ENCODE data around the gene GFY.

Gene GFY

DNA sequence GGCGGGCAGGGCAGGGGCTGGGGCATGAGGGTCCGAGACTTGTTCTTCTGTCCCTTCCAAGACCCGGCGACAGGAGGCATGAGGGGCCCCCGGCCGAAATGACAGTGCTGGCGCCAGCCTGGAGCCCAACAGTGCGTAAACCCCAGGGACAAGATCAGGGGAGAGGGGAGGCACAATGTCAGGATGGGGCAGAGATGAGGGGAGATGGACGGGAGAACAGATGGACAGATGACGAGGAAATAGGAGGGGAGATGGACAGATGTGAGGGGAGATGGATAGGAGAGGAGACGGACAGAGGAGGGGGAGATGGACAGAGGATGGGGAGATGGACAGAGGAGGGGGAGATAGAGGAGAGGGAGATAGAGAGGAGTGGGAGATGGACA lies 49.3 kb downstream of the GFY start:
- Histone ChIP-seq H4K12ac (ENCODE audit: low read depth, low read length) (no peak overlapping the region), H3K27me3 (ENCODE audit: insufficient read depth, low read length) (no peaks in the 10 kb centered on the region), H3K79me2 (ENCODE audit: control insufficient read depth, insufficient read depth, low read length, poor library complexity) (no peaks in the 10 kb centered on the region), H2BK120ac (ENCODE audit: insufficient read depth, low read length, poor library complexity) (no peak overlapping the region), H3K4me1 (ENCODE audit: control insufficient read depth in 1 of 2, insufficient read depth in 2 of 2, low read length in 2 of 2) (no peaks in the 10 kb centered on the region), H3K79me1 (ENCODE audit: low read length) (no peaks in the 10 kb centered on the region), H2BK12ac (ENCODE audit: low read length) (no peak overlapping the region), H3K27ac (ENCODE audit: low read depth, low read length) (no peak overlapping the region), H2AFZ (ENCODE audit: insufficient read depth, low read length, poor library complexity) (no peak overlapping the region), H4K8ac (ENCODE audit: low read depth, low read length) (no peak overlapping the region), H3K9me3 (ENCODE audit: insufficient read depth, low read depth, low read length) (no peaks in the 10 kb centered on the region), H3K9ac (ENCODE audit: low read length) (no peak overlapping the region), H3K18ac (ENCODE audit: low read length) (no peak overlapping the region), H3K23ac (ENCODE audit: low read length) (no peak overlapping the region), H3K4ac (ENCODE audit: low read depth, low read length) (no peak overlapping the region), H2BK5ac (ENCODE audit: low read depth, low read length, poor library complexity) (no peak overlapping the region), H3K36me3 (ENCODE audit: control insufficient read depth in 1 of 2, insufficient read depth in 2 of 2, low read length in 2 of 2) (peaks cover 10% of the 10 kb centered on the region in 2 experiments), H3K14ac (ENCODE audit: low read length) (no peak overlapping the region), H3K4me3 (ENCODE audit: low read depth, low read length) (no peak overlapping the region), H4K91ac (ENCODE audit: low read depth, low read length) (no peak overlapping the region), H3K4me2 (ENCODE audit: low read length) (no peak overlapping the region), H2AK5ac (ENCODE audit: low read length) (no peak overlapping the region)
- DNase-seq, result no peak
- WGBS (ENCODE audit: extremely low coverage, insufficient coverage, insufficient read length), result no CpG with 5 or more reads among the region's 11 CpGs

DNA sequence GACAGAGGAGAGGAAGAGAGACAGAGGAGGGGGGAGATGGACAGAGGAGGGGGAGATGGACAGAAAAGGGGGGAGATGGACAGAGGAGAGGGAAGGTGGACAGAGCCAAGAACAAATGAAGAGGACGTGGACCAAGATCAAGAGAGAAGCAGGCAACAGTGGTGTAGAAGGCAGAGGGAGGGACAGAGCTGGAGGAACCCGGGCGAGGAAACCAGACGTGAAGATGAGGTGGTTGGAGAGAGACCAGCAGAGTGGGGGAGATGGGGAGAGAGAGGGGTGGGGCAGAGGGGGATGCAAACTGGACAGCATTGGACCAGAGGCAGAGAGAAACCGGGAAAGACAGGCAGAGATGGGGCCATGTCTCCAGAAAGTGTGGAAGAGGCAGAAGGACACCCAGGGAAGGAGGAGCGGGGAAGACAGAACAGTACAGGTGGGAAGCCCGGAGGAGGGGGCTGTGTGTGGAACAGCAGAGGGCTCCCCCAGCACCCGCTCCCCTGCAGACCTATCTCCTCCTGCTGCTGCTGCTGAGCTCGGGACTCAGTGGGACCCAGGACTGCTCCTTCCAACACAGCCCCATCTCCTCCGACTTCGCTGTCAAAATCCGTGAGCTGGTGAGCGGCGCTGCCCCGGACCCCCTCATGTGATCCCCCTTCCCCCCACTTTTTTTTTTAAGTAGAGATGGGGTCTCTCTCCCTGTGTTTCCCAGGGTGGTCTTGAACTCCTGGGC lies 50.2 kb downstream of the GFY start:
- Histone ChIP-seq H3K79me2 (ENCODE audit: control insufficient read depth, insufficient read depth, low read length, poor library complexity) (no peaks in the 10 kb centered on the region), H2BK120ac (ENCODE audit: insufficient read depth, low read length, poor library complexity) (no peak overlapping the region), H3K23ac (ENCODE audit: low read length) (no peak overlapping the region), H2AFZ (ENCODE audit: insufficient read depth, low read length, poor library complexity) (no peak overlapping the region), H2AK5ac (ENCODE audit: low read length) (no peak overlapping the region), H4K8ac (ENCODE audit: low read depth, low read length) (no peak overlapping the region), H3K27ac (ENCODE audit: low read depth, low read length) (no peak overlapping the region), H2BK12ac (ENCODE audit: low read length) (no peak overlapping the region), H2BK5ac (ENCODE audit: low read depth, low read length, poor library complexity) (no peak overlapping the region), H3K4me3 (ENCODE audit: low read depth, low read length) (no peak overlapping the region), H3K14ac (ENCODE audit: low read length) (no peak overlapping the region), H3K27me3 (ENCODE audit: insufficient read depth, low read length) (no peaks in the 10 kb centered on the region), H3K18ac (ENCODE audit: low read length) (no peak overlapping the region), H4K91ac (ENCODE audit: low read depth, low read length) (no peak overlapping the region), H3K9ac (ENCODE audit: low read length) (no peak overlapping the region), H3K79me1 (ENCODE audit: low read length) (no peaks in the 10 kb centered on the region), H3K36me3 (ENCODE audit: control insufficient read depth in 1 of 2, insufficient read depth in 2 of 2, low read length in 2 of 2) (peaks cover 2 to 3% of the 10 kb centered on the region in 2 experiments), H3K4me1 (ENCODE audit: control insufficient read depth in 1 of 2, insufficient read depth in 2 of 2, low read length in 2 of 2) (no peaks in the 10 kb centered on the region), H3K4ac (ENCODE audit: low read depth, low read length) (no peak overlapping the region), H3K4me2 (ENCODE audit: low read length) (no peak overlapping the region), H4K12ac (ENCODE audit: low read depth, low read length) (no peak overlapping the region), H3K9me3 (ENCODE audit: insufficient read depth, low read depth, low read length) (no peaks in the 10 kb centered on the region)
- DNase-seq, result no peak
- WGBS (ENCODE audit: extremely low coverage, insufficient coverage, insufficient read length), result no CpG with 5 or more reads among the region's 15 CpGs

DNA sequence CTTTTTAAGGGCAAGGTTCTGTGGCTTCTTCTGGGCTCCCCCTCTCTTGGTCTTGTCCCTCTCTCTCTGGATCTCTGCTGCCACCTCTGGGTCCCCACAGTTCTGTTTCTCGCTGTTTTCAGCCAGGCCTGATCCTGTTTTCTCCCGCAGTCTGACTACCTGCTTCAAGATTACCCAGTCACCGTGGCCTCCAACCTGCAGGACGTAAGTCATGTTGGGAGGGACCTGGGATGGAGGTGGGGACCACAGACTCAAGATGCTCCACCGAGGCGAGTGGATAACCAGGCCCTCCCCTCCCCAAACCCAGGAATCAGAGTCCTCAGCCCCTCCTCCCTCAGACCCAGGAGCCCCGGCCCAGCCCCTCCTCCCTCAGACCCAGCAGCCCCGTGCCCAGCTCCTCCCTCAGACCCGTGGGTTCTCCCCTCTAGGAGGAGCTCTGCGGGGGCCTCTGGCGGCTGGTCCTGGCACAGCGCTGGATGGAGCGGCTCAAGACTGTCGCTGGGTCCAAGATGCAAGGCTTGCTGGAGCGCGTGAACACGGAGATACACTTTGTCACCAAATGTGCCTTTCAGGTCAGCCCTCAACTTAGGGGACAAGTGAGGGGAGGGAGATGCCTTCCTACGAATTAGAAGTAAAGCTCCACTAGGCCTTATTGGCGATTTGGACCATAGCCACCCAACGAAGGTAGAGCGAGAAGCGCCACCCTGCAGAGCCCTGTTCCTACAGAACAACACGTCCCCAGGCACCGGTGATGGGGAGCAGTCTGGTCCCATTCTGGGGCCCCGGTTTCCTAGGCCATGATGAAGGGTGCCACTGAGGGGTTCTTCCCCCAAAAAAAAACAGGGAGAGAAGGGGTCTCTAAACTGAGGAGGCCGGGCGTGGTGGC lies 51.0 kb downstream of the GFY start:
- Histone ChIP-seq H2AK5ac (ENCODE audit: low read length) (no peak overlapping the region), H3K27me3 (ENCODE audit: insufficient read depth, low read length) (no peaks in the 10 kb centered on the region), H3K79me1 (ENCODE audit: low read length) (no peaks in the 10 kb centered on the region), H3K4me2 (ENCODE audit: low read length) (peak overlapping the region; percentile 32), H3K23ac (ENCODE audit: low read length) (no peak overlapping the region), H3K4ac (ENCODE audit: low read depth, low read length) (no peak overlapping the region), H4K8ac (ENCODE audit: low read depth, low read length) (no peak overlapping the region), H4K12ac (ENCODE audit: low read depth, low read length) (no peak overlapping the region), H3K9ac (ENCODE audit: low read length) (no peak overlapping the region), H3K79me2 (ENCODE audit: control insufficient read depth, insufficient read depth, low read length, poor library complexity) (no peaks in the 10 kb centered on the region), H3K4me1 (ENCODE audit: control insufficient read depth in 1 of 2, insufficient read depth in 2 of 2, low read length in 2 of 2) (no peaks in the 10 kb centered on the region), H2AFZ (ENCODE audit: insufficient read depth, low read length, poor library complexity) (no peak overlapping the region), H3K18ac (ENCODE audit: low read length) (no peak overlapping the region), H3K4me3 (ENCODE audit: low read depth, low read length) (no peak overlapping the region), H3K27ac (ENCODE audit: low read depth, low read length) (no peak overlapping the region), H2BK5ac (ENCODE audit: low read depth, low read length, poor library complexity) (no peak overlapping the region), H2BK120ac (ENCODE audit: insufficient read depth, low read length, poor library complexity) (no peak overlapping the region), H4K91ac (ENCODE audit: low read depth, low read length) (no peak overlapping the region), H3K36me3 (ENCODE audit: control insufficient read depth in 1 of 2, insufficient read depth in 2 of 2, low read length in 2 of 2) (no peaks in the 10 kb centered on the region), H2BK12ac (ENCODE audit: low read length) (no peak overlapping the region), H3K14ac (ENCODE audit: low read length) (no peak overlapping the region), H3K9me3 (ENCODE audit: insufficient read depth, low read depth, low read length) (no peaks in the 10 kb centered on the region)
- peak; percentile 44 to 61 for DNase-seq
- WGBS (ENCODE audit: extremely low coverage, insufficient coverage, insufficient read length), result no CpG with 5 or more reads among the region's 27 CpGs

All from trophoblast cell (in vitro differentiated cells and primary cell).